Vagina (tissue), 2 donors: ENCODE results near the gene TNS3.

Experiments
- CTCF ChIP-seq, 3 experiments: fragments of 450-650 bp in 2 of 3; fragments of 200-600 bp in 1 of 3; sonication (generic) in 1 of 3; IDR thresholded peaks; one replicate each; pipeline ENCODE4 v1.5.1; 2017 to 2019; ENCODE audit warnings: antibody characterized with exemption in 3 of 3, mild to moderate bottlenecking in 2 of 3, moderate library complexity in 2 of 3
- POLR2A ChIP-seq, 2 donors: fragments of 450-650 bp; IDR thresholded peaks; one replicate each; pipeline ENCODE4 v1.6.1; 2017; ENCODE audit warnings: antibody characterized with exemption in 2 of 2, mild to moderate bottlenecking in 2 of 2, moderate library complexity in 2 of 2
- POLR2AphosphoS5 ChIP-seq, 2 donors: sonication (generic); formaldehyde crosslinking; IDR thresholded peaks; one replicate each; pipeline ENCODE4 v1.9.0; 2017; ENCODE audit warnings: antibody characterized with exemption in 2 of 2, mild to moderate bottlenecking in 2 of 2, low read depth in 1 of 2; ENCODE audit not compliant: insufficient read depth in 1 of 2

GRCh38 chr7:47482013-47482875 is 99.7 kb downstream of the TNS3 start:
- no peak for TF ChIP-seq CTCF (IDR thresholded peaks at IDR 0.05)
- TF ChIP-seq POLR2AphosphoS5 (IDR thresholded peaks at IDR 0.05; ENCODE audit: insufficient read depth in 1 of 2, low read depth in 1 of 2), result no peak
- TF ChIP-seq POLR2A (IDR thresholded peaks at IDR 0.05), result no peak
